H9 (cell line): ENCODE results near the gene PM20D2. TPM values are rescaled to one million over a fixed set of nuclear protein-coding genes. Genes with fewer than 3 reads are reported as not detected.

Experiments
- DNase-seq: peaks from one replicate; pipeline ENCODE4 v3.0.0-alpha.2; 2017
- H2AFZ ChIP-seq: one replicate; pipeline ENCODE4 v1.6.1; 2013; ENCODE audit warnings: mild to moderate bottlenecking, low read length, control low read depth, moderate library complexity
- H2AK5ac ChIP-seq: 2 replicates; pipeline ENCODE4 v1.6.1; 2013; ENCODE audit warnings: low read length, control low read depth, mixed read lengths; ENCODE audit not compliant: insufficient read length
- H2BK120ac ChIP-seq: one replicate; pipeline ENCODE4 v1.6.1; 2013; ENCODE audit warnings: low read depth, mild to moderate bottlenecking, low read length, control low read depth, inconsistent platforms; ENCODE audit not compliant: poor library complexity, severe bottlenecking
- H2BK12ac ChIP-seq: 2 replicates; pipeline ENCODE4 v1.6.1; 2013; ENCODE audit warnings: low read length, control low read depth, mixed read lengths, low read depth; ENCODE audit not compliant: insufficient read length
- H2BK15ac ChIP-seq: 2 replicates; pipeline ENCODE4 v1.6.1; 2013; ENCODE audit warnings: low read depth, low read length, control low read depth
- H2BK20ac ChIP-seq: one replicate; pipeline ENCODE4 v1.6.1; 2013; ENCODE audit warnings: low read depth, mild to moderate bottlenecking, low read length, control low read depth, inconsistent platforms; ENCODE audit not compliant: poor library complexity, severe bottlenecking
- H2BK5ac ChIP-seq: 2 replicates; pipeline ENCODE4 v1.6.1; 2013; ENCODE audit warnings: low read length, control low read depth, mixed read lengths; ENCODE audit not compliant: insufficient read length
- H3K14ac ChIP-seq: 2 replicates; pipeline ENCODE4 v1.6.1; 2013; ENCODE audit warnings: low read length, control low read depth; ENCODE audit not compliant: insufficient read depth
- H3K18ac ChIP-seq: 2 replicates; pipeline ENCODE4 v1.6.1; 2013; ENCODE audit warnings: low read depth, mild to moderate bottlenecking, mixed read lengths, low read length, control low read depth; ENCODE audit not compliant: insufficient read length
- H3K23ac ChIP-seq: 2 replicates; pipeline ENCODE4 v1.6.1; 2013; ENCODE audit warnings: low read length, control low read depth, mixed read lengths, low read depth; ENCODE audit not compliant: insufficient read length
- H3K23me2 ChIP-seq: 2 replicates; pipeline ENCODE4 v1.6.1; 2013; ENCODE audit warnings: low read depth, mild to moderate bottlenecking, mixed read lengths, low read length, control low read depth; ENCODE audit not compliant: insufficient read length, poor library complexity, severe bottlenecking
- H3K27ac ChIP-seq: 2 replicates; pipeline ENCODE4 v1.5.1; 2013; ENCODE audit warnings: low read length, control low read depth, mixed read lengths, low read depth; ENCODE audit not compliant: insufficient read length
- H3K27me3 ChIP-seq: 2 replicates; pipeline ENCODE4 v1.6.1; 2013; ENCODE audit warnings: low read length, control low read depth, inconsistent platforms; ENCODE audit not compliant: insufficient read depth
- H3K4ac ChIP-seq: 2 replicates; pipeline ENCODE4 v1.6.1; 2013; ENCODE audit warnings: low read depth, mild to moderate bottlenecking, control low read depth, inconsistent platforms, low read length, moderate library complexity
- H3K4me1 ChIP-seq: 2 replicates; pipeline ENCODE4 v1.6.1; 2013; ENCODE audit warnings: low read length, control low read depth, inconsistent platforms; ENCODE audit not compliant: insufficient read depth
- H3K4me2 ChIP-seq: 2 replicates; pipeline ENCODE4 v1.6.1; 2013; ENCODE audit warnings: low read length, control low read depth, mixed read lengths; ENCODE audit not compliant: insufficient read length, insufficient read depth
- H3K56ac ChIP-seq: 2 replicates; pipeline ENCODE4 v1.6.1; 2013; ENCODE audit warnings: low read depth, mild to moderate bottlenecking, mixed read lengths, low read length, control low read depth; ENCODE audit not compliant: insufficient read length
- H3K79me1 ChIP-seq: 2 replicates; pipeline ENCODE4 v1.6.1; 2013; ENCODE audit warnings: low read depth, mild to moderate bottlenecking, moderate library complexity, low read length, control low read depth, inconsistent platforms; ENCODE audit not compliant: insufficient read depth, poor library complexity, severe bottlenecking
- H3K79me2 ChIP-seq: 2 replicates; pipeline ENCODE4 v1.6.1; 2013; ENCODE audit warnings: low read length, control low read depth, inconsistent platforms; ENCODE audit not compliant: insufficient read depth
- H3K9ac ChIP-seq: 2 replicates; pipeline ENCODE4 v1.6.1; 2013; ENCODE audit warnings: low read length, control low read depth, mixed read lengths; ENCODE audit not compliant: insufficient read length; ENCODE audit errors: extremely low read depth
- H3K9me3 ChIP-seq: one replicate; pipeline ENCODE4 v1.6.1; 2013; ENCODE audit warnings: low read depth, low read length, inconsistent platforms; ENCODE audit not compliant: control insufficient read depth
- H3T11ph ChIP-seq: one replicate; pipeline ENCODE4 v1.6.1; 2013; ENCODE audit warnings: mild to moderate bottlenecking, low read length, control low read depth, inconsistent platforms
- H4K20me1 ChIP-seq: one replicate; pipeline ENCODE4 v1.6.1; 2013; ENCODE audit not compliant: control insufficient read depth, insufficient read length, insufficient read depth
- H4K5ac ChIP-seq: 2 replicates; pipeline ENCODE4 v1.6.1; 2013; ENCODE audit warnings: low read depth, mild to moderate bottlenecking, mixed read lengths, low read length, control low read depth; ENCODE audit not compliant: insufficient read length
- H4K8ac ChIP-seq: replicated peaks from 2 replicates; pipeline ENCODE4 v1.6.1; 2013; ENCODE audit warnings: low read length, control low read depth, mixed read lengths, low read depth; ENCODE audit not compliant: insufficient read length
- H4K91ac ChIP-seq: 2 replicates; pipeline ENCODE4 v1.6.1; 2013; ENCODE audit warnings: low read depth, mild to moderate bottlenecking, moderate library complexity, mixed read lengths, low read length, control low read depth; ENCODE audit not compliant: insufficient read length
- H3K27ac Mint-ChIP-seq, 3 experiments: 2 replicates in 2 of 3; 3 replicates in 1 of 3; pipeline ENCODE4 v1.8.0; 2020 to 2021; ENCODE audit warnings: mixed read lengths in 3 of 3, mild to moderate bottlenecking in 1 of 3, moderate library complexity in 1 of 3
- H3K27me3 Mint-ChIP-seq: 2 replicates; pipeline ENCODE4 v1.8.0; 2021; ENCODE audit warnings: low read depth, mild to moderate bottlenecking, moderate library complexity, mixed read lengths
- H3K36me3 Mint-ChIP-seq, 3 experiments: 2 replicates in 2 of 3; 3 replicates in 1 of 3; pipeline ENCODE4 v1.8.0; 2020 to 2021; ENCODE audit warnings: low read depth in 3 of 3, mixed read lengths in 3 of 3; ENCODE audit not compliant: insufficient read depth in 1 of 3
- H3K4me1 Mint-ChIP-seq, 2 experiments: 2 replicates each; pipeline ENCODE4 v1.8.0; 2020; ENCODE audit warnings: mixed read lengths in 2 of 2
- H3K4me3 Mint-ChIP-seq, 2 experiments: 2 replicates in 1 of 2; 3 replicates in 1 of 2; pipeline ENCODE4 v1.8.0; 2020 to 2021; ENCODE audit warnings: mild to moderate bottlenecking in 2 of 2, mixed read lengths in 2 of 2, moderate library complexity in 1 of 2
- H3K9me3 Mint-ChIP-seq, 2 experiments: 2 replicates in 1 of 2; 3 replicates in 1 of 2; pipeline ENCODE4 v1.8.0; 2020; ENCODE audit warnings: mild to moderate bottlenecking in 2 of 2, mixed read lengths in 2 of 2, moderate library complexity in 1 of 2
- WGBS: extraction: QIAGEN DNeasy Blood & Tissue Kit; methylation state at CpG from one replicate; pipeline ENCODE4 v1.1.7; 2013; ENCODE audit warnings: missing lambda C conversion rate, low lambda C conversion rate, mixed read lengths; ENCODE audit not compliant: insufficient read length; ENCODE audit errors: extremely low coverage; 5-methylcytosine and 5-hydroxymethylcytosine counted together
- total RNA-seq: library from RNA; stranded (reverse); gene quantifications from 2 replicates; pipeline ENCODE4 v1.2.1, GENCODE V29; 2021
- TF ChIP-seq, protein P1 (sequence below): fragments of 200-600 bp; sonication (generic); conservative IDR thresholded peaks from 3 replicates; pipeline ENCODE4 v1.8.0; 2021; ENCODE audit warnings: antibody characterized with exemption, mild to moderate bottlenecking

The PM20D2 gene
- total RNA-seq, 1 experiment from 2014 or later: 8.3 TPM

DNA sequence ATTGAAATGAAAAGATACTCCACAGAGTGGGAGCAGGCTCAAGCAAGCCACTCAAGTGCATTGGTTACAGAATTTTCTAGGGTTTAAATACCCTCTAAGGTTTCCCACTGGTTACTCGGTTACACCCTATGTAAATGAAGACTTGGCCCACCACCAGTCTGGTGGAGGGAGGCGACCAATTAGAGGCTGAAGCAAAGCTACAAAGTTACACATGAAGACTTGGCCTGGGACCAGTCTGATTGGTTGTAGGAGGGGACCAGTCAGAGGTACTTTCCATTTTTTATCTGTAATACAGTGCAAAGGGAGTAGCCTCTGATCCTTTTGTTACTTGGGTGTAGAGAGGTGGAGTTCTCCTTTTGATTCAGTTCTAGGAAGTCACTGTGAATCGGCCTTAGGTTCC lies 35.6 kb upstream of the PM20D2 start:
- TF ChIP-seq, protein P1, sequence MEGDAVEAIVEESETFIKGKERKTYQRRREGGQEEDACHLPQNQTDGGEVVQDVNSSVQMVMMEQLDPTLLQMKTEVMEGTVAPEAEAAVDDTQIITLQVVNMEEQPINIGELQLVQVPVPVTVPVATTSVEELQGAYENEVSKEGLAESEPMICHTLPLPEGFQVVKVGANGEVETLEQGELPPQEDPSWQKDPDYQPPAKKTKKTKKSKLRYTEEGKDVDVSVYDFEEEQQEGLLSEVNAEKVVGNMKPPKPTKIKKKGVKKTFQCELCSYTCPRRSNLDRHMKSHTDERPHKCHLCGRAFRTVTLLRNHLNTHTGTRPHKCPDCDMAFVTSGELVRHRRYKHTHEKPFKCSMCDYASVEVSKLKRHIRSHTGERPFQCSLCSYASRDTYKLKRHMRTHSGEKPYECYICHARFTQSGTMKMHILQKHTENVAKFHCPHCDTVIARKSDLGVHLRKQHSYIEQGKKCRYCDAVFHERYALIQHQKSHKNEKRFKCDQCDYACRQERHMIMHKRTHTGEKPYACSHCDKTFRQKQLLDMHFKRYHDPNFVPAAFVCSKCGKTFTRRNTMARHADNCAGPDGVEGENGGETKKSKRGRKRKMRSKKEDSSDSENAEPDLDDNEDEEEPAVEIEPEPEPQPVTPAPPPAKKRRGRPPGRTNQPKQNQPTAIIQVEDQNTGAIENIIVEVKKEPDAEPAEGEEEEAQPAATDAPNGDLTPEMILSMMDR: no peak
- H3K18ac ChIP-seq: no peak overlapping the region
- Mint-ChIP-seq H3K4me1 (no peaks in the 10 kb centered on the region), H3K27me3 (no peaks in the 10 kb centered on the region), H3K4me3 (no peak overlapping the region), H3K9me3 (no peaks in the 10 kb centered on the region), H3K27ac (no peak overlapping the region), H3K36me3 (peaks cover 1 to 2% (median 2%) of the 10 kb centered on the region in 3 experiments; a peak in 6 of 7 replicates)
- H4K20me1 ChIP-seq: no peaks in the 10 kb centered on the region
- H3K27me3 ChIP-seq: no peaks in the 10 kb centered on the region
- no peak overlapping the region for H2AFZ ChIP-seq
- no peak overlapping the region for H4K8ac ChIP-seq
- no peaks in the 10 kb centered on the region for H3K4me1 ChIP-seq
- no peaks in the 10 kb centered on the region for H3K23me2 ChIP-seq
- H2AK5ac ChIP-seq: no peak overlapping the region
- no peak overlapping the region for H3K23ac ChIP-seq
- H4K91ac ChIP-seq: no peak overlapping the region
- H3K27ac ChIP-seq: no peak overlapping the region
- H2BK15ac ChIP-seq: no peak overlapping the region
- no peak for DNase-seq
- no peak overlapping the region for H3K4ac ChIP-seq
- no peak overlapping the region for H3K4me2 ChIP-seq
- H2BK5ac ChIP-seq: no peak overlapping the region
- WGBS: no CpG with 5 or more reads among the region's 3 CpGs
- H3K56ac ChIP-seq: no peak overlapping the region
- H3K9me3 ChIP-seq: no peaks in the 10 kb centered on the region
- no peak overlapping the region for H2BK20ac ChIP-seq
- no peaks in the 10 kb centered on the region for H3K79me2 ChIP-seq
- H2BK12ac ChIP-seq: no peak overlapping the region
- H3K9ac ChIP-seq: no peak overlapping the region
- no peaks in the 10 kb centered on the region for H3K79me1 ChIP-seq
- no peak overlapping the region for H4K5ac ChIP-seq
- no peak overlapping the region for H3T11ph ChIP-seq
- H3K14ac ChIP-seq: no peak overlapping the region
- H2BK120ac ChIP-seq: no peak overlapping the region
